ENCODE measurements around the gene CENPU. TPM values are rescaled to one million over a fixed set of nuclear protein-coding genes. Genes with fewer than 3 reads are reported as not detected.
"Not testable (repeated sequence)": the region's sequence is repeated elsewhere in the genome, so short reads cannot be mapped to it uniquely, and the experiment has no call there.

CENPU gene
- total RNA-seq, 1 donor = 9.7 TPM

DNA sequence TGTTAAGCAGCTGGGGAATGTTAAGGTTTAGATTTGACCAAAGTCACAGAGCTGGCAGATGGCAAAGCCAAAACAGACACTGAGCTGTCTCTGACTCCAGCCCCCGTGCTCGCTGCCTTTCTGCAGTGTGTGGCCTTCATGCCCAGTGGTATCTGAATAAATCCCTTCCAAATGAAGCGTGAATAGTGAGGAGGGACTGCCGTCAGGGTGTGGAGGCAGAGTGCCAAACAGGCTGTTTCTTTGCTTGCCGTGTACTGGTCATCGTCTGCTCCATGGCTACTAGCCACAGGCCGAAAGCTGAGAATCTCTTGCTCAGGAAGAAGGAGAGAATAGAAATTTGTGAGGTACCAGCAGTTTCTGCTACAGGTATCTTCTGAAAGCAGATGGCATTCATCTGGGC is 64.6 kb downstream of the CENPU start:
- DNase-seq (ENCODE audit: low read depth in 2 of 3, low spot score in 2 of 3) = no peak

DNA sequence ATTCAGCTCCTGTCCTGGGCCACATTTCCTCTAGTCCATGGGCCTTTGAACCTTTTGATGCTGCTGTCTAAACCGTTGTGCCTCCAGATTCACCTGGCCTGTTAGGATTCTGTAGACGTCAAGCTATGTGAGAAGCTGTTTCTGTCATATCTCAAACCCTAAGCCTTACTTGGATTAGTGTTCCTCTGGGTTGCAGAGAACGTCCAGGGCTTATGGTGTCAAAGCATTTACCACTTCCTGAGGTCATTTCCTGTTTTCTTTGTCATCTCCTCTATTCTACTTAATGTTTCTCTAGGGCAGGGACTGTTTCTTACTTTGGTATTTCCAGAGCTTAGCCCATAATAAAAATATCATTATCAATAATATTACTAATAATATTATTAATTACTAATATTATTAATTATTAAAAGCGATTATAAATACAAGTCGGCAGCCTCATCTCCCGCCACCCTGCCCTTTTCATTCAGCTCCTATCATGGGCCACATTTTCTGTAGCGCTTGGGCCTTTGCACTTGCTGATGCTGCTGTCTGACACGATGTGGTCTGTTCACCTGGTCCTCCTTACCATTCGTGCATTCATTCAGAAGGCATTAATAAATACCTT is 65.3 kb downstream of the CENPU start:
- DNase-seq (ENCODE audit: low read depth in 2 of 3, low spot score in 2 of 3) = peak in 2 of 3 donors; percentile 44 to 79

DNA sequence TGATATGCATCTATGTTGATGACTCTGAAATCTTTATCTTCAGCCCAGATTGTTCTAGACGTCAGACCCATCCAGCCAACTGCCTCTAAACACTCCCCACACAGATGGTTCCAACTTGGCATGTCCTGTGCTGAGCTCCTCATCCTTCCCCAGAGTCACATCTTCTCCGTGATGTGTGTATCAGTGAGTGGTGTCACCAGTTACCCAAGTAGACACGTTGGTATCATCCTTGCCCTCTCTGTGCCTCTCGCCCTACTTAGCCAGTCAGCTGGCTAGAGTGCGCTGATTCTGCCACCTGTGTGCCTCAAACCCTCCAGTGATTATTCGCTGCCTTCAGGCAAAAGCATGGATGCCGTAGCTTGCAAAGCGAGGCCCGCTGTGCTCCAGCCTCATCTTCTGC is 65.8 kb downstream of the CENPU start:
- no peak for DNase-seq (ENCODE audit: low read depth in 2 of 3, low spot score in 2 of 3)

DNA sequence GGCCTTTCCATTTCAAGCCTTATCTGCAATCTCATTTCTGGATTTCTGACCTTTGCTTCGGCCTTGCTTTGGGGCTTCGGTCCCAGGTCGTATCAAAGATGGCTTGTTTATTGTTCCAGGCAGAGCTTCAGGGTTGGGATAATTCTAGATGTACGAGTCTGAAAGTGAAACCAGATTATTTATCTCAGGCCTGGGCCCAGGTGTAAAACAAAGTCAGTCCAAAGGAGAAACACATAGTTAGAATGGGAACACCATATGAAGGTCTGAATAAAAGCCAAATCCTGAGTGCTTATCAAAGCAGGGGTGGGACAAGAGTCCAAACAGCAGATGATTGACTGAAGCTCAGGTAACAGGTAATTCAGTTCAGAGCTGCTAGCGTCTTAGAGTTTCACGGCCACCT is 67.2 kb downstream of the CENPU start:
- DNase-seq (ENCODE audit: low read depth in 2 of 3, low spot score in 2 of 3) = no peak

DNA sequence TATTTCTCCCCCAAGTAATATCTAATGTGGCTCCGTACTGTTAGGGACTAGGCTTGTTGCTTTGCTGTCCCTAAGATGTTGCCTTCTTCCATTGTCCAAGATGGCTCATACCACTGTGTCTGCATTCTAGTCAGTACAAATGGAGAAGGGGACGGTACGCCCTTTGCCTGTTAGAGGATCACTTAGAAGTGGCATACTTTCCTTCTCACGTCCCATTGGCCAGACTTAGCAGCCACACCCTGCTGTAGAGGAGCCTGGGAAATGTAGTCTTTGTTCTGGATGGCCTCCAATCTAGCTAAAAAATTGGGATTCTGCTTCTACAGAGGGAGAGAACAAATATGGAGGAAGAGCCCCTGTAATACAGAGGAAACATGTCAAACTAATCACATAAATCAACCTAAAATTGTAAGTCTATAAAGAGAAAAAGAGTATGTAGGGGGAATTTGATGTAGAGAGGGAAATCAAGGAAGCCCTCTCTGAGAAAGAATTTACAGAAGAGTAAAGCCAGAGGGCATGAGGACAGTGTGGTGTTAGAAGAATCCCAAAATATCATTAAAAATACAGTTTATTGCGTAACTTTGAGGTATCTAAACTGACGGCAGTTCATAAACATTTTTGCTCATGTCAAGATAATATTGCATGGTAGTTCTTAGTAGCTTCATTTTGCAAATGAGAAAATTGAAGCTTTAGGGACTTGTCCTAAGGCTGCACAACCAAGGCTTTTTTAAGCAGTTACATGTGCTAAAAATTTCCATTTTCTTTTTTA is 69.3 kb downstream of the CENPU start:
- peak in 2 of 3 donors; percentile 16 to 51 for DNase-seq (ENCODE audit: low read depth in 2 of 3, low spot score in 2 of 3)

DNA sequence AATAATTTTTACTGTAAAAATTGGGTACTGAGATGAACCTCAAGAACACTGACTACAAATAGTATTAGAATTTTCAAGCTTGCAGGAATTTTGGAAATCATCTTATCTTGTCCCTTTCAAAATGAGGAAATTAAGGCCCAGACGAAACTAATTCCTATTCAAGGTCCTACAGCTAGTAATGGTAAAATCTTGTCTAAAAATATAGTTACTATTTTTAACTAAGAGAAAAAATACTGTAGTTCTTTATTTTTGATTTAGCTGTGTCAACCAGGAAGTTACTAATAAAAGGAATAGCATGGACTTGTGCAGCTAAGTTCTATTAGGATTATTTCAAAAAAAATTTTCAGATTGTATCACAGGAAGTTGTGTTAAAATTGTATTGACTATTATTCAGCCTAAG is 71.7 kb downstream of the CENPU start:
- DNase-seq (ENCODE audit: low read depth in 2 of 3, low spot score in 2 of 3) = no peak

DNA sequence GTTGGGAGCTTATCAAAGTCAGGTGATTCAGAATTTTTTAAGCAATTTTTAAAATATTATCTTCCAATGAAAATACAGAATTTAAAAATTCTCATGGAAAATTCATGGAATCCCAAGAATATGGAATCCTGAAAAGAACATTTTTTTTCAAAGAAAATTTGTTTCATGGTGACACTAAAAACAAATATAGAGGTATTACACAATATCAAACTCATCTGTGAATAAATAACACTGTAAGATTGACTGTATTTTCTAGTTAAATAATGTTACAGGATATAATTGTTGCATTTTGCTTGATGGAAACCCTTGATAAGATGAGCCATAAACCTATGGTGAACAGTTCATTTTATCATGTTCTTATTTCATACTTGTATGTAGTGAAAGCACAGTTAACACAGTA is 72.9 kb downstream of the CENPU start:
- DNase-seq (ENCODE audit: low read depth in 2 of 3, low spot score in 2 of 3) = no peak

DNA sequence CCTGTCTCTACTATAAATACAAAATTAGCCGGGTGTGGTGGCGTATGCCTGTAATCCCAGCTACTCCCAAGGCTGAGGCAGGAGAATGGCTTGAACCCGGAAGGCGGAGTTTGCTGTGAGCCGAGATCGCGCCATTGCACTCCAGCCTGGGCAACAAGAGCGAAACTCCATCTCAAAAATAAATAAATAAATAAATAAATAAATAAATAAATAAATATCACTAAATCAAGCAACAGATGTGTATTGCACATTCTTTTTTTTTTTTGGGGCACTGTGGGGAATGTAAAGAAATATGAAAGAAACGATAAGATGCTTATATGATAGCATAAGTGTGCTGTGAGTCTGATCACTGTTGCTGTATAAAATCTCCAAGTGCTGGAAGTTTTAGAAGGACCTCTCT is 76.1 kb downstream of the CENPU start:
- DNase-seq (ENCODE audit: low read depth in 2 of 3, low spot score in 2 of 3) = not testable (repeated sequence)

DNA sequence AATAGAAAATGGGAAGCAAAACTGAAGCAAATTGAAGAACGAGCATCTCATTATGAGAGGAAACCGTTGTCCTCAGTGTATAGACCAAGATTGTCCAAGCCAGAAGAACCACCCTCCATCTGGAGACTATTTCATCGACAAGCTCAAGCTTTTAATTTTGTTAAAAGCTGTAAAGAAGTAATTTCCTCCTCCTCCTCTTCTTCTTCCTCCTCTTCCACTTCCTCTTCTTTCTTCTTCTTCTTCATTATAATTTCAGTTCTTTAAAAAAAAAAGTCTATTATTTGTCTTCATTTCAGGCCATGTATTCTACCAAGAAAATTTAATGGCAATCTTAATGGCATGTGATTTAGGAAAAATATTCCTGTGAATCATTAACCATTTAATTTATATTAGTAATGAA is 76.8 kb downstream of the CENPU start:
- DNase-seq (ENCODE audit: low read depth in 2 of 3, low spot score in 2 of 3) = no peak

DNA sequence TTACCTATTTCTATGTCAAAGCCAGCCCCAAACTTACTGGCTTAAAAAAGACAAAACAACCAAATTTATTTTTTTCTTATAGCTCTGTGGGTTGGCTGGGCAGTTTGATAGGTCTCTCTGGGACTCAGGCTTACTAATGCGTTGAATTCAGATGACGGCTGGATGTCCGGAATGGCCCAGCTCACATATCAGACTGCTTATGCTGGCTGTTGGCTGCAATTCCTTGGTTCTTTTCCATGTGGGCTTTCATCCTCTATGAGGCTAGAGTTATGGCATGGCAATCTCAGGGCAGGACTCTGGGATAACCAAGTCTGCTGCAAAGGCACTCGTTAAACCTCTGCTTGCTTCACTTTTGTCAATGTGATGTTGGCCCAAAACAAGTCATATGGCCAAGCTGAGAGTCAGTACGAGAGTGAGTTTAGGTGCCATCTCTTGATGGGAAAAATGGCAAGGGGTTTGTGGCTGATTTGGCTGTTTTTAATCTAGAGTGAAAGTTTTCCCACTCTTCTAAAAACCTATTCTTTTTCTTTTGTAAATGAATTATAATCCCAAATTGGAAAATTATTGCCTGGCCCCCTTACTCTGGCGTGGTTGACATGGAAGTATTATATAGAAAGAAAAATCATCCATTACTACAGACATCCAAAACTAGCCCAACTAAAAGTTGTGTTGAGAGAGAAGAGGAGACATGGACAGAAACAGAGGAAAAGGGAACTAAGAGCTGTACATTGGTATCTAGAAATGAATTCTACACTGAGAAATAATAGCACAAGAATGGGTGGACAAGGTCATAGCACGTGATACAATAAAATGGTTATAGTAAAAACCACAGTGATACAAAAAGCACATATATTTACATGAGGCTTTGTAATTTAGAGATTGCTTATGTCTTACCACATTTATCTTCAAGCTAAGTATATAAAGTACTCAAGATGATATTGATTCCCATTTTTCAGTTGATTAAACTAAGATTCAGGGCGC is 77.7 kb downstream of the CENPU start:
- no peak for DNase-seq (ENCODE audit: low read depth in 2 of 3, low spot score in 2 of 3)

DNA sequence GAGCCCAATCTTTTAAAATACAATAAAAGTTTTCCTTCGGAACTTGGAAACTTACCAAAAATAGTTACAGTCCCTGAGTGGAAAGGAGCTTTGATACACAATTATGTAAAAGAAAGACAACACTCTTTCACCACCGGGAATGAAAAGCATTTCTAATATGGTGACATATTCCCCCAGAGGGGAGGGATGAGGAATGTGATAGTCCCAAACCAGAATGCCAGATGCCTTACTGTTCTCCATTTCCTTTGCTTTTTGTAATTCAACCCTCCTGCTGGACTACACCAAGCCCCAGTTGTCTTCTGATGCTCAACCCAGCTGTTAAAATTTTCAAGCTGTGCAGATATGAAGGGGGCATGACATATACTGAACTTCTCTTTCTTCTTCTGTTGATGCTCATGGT is 80.2 kb downstream of the CENPU start:
- no peak for DNase-seq (ENCODE audit: low read depth in 2 of 3, low spot score in 2 of 3)

DNA sequence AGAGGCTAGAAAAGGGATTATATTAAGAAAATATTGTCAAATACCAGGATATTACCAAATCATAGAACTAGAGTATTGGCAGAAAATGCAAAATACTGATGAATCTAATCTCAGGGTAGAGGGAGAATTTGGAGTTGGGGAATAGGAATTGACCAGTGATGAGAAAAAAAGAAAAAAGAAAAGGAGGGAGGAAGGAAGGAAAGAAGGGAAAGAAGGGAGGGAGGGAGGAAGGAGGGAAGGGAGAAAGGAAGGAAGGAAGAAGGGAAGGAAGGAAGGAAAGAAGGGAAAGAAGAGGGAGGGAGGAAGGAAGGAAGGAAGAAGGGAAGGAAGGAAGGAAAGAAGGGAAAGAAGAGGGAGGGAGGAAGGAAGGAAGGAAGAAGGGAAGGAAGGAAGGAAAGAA is 81.2 kb downstream of the CENPU start:
- not testable (repeated sequence) for DNase-seq (ENCODE audit: low read depth in 2 of 3, low spot score in 2 of 3)

DNA sequence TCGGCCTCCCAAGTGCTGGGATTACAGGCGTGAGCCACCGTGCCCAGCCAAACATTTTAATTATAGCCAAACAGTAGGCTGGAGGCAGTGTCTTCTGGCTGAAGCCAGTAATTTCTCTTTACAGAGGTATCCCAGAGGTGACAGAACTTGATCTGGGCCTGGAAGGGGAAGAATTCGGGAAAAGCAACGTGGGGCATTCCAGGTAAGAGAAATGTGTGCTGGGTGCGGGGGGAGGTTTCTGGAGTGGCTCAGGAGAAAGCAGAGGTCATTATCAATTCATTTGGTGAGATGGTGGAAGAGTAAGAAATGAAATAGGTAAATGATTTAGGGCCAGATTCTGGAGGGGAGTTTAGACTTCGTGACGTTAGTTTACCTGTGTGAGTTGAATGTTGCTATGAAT is 82.0 kb downstream of the CENPU start:
- no peak for DNase-seq (ENCODE audit: low read depth in 2 of 3, low spot score in 2 of 3)

DNA sequence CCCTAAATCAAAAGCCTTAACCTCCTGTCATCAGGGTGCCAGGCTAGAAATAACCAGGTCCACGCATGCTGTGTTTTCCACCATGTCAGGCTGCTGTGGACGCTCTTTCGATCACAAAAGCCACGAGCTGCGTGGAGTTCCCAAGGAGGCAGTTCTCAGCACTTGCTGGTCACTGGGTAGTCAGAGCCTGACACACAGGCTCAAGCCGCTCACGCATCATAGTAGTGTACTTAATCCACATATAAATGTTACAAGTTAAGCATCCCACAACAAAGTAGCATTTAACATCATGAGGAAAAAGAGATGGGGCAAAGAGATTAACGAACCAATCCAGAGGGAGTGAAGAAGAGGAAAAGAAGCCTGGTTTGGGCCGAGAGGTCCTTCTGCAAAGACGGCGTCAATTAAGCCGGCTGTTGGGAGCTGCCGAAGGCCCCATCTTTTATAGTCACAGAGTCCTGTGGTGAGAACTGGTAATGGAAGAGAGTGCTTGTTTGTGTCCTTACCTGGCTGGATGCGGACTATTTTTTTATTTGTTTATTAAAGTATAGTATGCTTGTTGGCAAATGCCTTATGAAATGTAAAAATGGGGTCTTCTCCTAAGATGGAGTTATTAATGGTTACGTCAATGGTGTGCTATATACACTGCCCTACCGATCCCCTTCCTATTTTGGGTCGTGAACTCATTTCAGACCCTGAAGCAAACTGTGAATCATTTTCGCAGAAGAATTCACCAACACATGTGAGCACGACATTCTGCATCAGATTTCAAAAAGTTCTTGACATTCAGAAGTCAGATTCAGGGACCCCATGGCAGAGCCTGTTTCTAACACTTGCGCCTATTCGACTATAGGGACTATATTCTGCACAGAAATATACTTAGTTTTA is 83.7 kb downstream of the CENPU start:
- DNase-seq (ENCODE audit: low read depth in 2 of 3, low spot score in 2 of 3) = peak in 1 of 3 donors; percentile 20

DNA sequence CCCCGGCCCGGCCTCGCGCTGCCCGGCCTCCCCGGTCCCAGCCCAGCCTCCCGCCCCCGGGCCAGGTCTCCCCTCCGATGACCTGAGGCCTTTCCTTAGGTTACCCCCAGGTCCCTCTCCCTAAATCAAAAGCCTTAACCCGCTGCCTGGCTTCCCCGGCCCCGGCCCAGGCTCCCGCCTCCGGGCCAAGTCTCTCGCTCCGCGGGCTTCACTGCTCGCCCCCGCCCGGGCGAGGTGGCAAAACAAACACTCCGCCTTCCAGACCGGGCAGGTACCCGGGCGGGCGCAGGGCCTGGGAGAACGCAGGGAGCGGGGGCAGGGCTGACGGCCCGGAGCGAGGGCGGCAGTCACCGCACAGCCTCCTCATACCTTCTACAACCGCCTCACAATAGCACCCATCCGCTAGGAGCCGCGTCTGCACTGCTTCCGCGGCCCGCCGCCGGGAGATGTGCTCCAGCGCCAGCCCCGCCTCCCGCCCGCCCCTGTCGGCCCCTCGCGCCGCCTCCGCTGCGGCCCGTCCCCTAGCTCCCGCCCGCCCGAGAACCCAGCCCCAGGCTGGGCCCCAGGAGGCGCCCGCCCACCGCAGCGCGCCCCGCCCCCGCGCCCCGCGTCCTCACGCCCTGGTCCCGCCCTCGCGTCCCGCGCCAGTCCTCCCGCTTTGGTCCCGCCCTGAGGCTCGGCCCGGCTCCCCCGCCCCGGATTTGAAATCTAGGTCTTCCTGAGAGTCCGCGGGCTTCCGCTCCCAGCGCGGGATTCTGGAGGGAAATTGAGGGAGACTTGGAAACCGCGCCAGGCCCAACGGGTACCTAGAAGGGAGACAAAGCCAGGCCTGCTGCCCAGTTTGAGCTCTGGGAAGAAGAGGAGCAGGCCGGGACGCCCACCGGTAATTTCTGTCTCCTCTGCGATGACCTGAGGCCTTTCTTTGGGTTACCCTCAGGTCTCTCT is 84.6 kb downstream of the CENPU start, which contains the start of the genes CASP3 and PRIMPOL:
CASP3 (minus strand) TSS at position 422 of the 945 bp plus-strand sequence. CDS start 10,994 bp downstream, outside the sequence.
PRIMPOL (plus strand) TSS at position 713 of the 945 bp plus-strand sequence. CDS start 7,403 bp downstream, outside the sequence.
- peak; percentile 91 to 96 (median 95) for DNase-seq (ENCODE audit: low read depth in 2 of 3, low spot score in 2 of 3)

DNA sequence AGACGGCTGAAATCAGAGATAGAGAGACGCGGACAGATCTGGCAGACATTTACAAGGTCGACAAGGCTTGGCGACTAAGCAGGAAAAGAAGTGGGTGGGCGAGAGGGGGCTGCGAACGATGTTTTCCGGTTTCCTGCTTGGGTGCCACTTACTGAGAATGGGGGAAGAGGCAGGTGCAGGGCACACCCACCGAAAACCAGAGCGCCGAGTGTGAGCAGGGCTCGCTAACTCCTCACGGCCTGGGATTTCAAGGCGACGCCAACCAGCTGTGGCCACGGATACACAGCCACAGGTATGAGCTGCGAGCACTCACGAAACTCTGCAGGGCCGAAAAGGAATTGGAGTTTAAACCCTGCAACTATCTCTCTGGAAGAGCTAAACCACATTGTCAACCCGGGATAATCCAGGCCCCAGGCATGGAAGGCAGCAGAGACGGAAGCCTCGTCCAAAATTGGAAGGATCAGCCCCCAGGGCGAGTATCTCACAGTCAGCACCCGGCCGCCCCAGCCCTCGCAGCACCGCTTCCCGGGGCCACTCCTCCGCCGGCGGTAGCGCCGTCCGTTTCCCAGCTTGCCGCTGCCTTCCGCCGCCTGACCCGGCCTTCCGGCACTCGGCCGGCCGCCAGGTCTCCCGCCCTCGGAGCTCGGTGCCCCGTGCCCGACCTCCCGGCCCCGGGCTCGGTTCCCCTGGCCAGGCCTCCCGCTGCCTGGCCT is 85.4 kb downstream of the CENPU start:
- peak; percentile 19 to 43 (median 29) for DNase-seq (ENCODE audit: low read depth in 2 of 3, low spot score in 2 of 3)

DNA sequence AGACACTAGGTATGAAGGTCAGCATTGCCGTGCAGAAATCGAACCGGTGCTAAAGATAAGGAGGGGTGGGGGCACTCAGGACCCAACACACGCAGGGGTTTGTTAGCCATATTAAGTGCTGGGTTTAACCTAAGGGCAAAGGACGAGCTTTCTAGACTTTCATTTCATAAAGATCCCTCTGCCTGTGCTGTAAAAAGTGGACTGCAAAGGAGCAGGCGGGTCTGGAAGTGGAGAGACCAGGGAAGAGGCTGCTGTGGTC is 85.9 kb downstream of the CENPU start:
- DNase-seq (ENCODE audit: low read depth in 2 of 3, low spot score in 2 of 3) = no peak

DNA sequence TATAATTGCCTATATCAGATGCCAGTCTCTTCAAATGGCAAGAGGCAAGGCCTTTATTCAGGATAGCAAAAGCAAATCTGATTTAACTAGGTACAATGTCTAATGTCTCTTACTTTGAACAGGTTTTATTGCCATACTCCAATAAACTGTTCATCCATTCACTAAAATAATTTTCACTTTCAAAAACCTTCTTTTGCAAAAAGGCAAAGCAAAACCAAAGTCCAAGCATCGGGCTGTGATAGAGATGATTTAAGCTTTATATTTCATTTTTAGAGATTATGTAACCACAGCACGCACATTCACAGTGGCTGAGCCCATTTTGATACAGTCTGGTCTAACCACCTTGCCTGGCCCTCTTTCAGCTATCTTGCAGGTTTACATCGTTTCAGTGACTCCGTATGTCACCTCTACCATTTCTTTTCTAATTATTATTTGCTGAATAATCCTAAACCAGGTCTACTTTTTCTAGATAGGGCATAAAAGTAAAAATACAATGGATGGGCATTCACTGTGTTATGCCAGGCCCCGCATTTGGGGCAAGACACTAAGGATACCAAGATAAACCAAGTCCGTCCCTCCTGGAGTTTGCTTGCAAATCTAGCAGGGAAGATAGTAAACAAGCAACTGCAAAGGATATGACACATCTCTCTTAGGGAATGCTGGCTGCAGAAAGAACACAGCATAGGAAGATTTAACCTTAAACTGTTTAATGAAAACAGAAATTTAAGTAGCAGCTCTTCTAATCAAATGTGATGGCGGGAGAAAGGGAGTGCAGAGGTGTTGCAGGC is 86.4 kb downstream of the CENPU start:
- DNase-seq (ENCODE audit: low read depth in 2 of 3, low spot score in 2 of 3) = no peak
